Esophagus muscularis mucosa (tissue), 4 donors: ENCODE measurements around the gene ABCB1. TPM values are rescaled to one million over a fixed set of nuclear protein-coding genes. Genes with fewer than 3 reads are reported as not detected.
"Not testable (repeated sequence)": the region's sequence is repeated elsewhere in the genome, so short reads cannot be mapped to it uniquely, and the experiment has no call there.

Experiments
- DNase-seq: peaks from one replicate; pipeline ENCODE4 v3.0.0-alpha.2; 2017; ENCODE audit errors: extremely low spot score
- H3K27ac ChIP-seq, 4 donors: fragments of 200-600 bp; sonication (generic); replicated peaks in 1 of 4; 1 replicate in 3 of 4; 2 replicates in 1 of 4; pipeline ENCODE4 v1.5.1; 2016 to 2019; ENCODE audit warnings: mild to moderate bottlenecking in 1 of 4
- H3K27me3 ChIP-seq, 4 donors: fragments of 200-600 bp; sonication (generic); one replicate each; pipeline versions ENCODE4 v1.5.1 to v1.6.0; 2016 to 2019
- H3K36me3 ChIP-seq, 4 donors: fragments of 200-600 bp; sonication (generic); one replicate each; pipeline ENCODE4 v1.5.1; 2016 to 2019
- H3K4me1 ChIP-seq, 4 donors: fragments of 200-600 bp; sonication (generic); one replicate each; pipeline ENCODE4 v1.5.1; 2016 to 2019
- H3K4me3 ChIP-seq, 4 donors: fragments of 200-600 bp; sonication (generic); 1 replicate in 2 of 4; 2 replicates in 2 of 4; pipeline ENCODE4 v1.5.1; 2016 to 2019; ENCODE audit warnings: mild to moderate bottlenecking in 4 of 4, moderate library complexity in 1 of 4
- H3K9me3 ChIP-seq, 4 donors: fragments of 200-600 bp; sonication (generic); 1 replicate in 3 of 4; 2 replicates in 1 of 4; pipeline ENCODE4 v1.5.1; 2016 to 2019
- CTCF ChIP-seq, 3 experiments: fragments of 200-600 bp in 2 of 3; fragments of 450-650 bp in 1 of 3; sonication (generic) in 2 of 3; IDR thresholded peaks; one replicate each; pipeline ENCODE4 v1.5.1; 2017 to 2019; ENCODE audit warnings: antibody characterized with exemption in 3 of 3, mild to moderate bottlenecking in 2 of 3, moderate library complexity in 1 of 3
- EP300 ChIP-seq: sonication (generic); formaldehyde crosslinking; IDR thresholded peaks from one replicate; pipeline ENCODE4 v1.6.1; 2017; ENCODE audit warnings: antibody characterized with exemption
- POLR2A ChIP-seq: fragments of 450-650 bp; IDR thresholded peaks from one replicate; pipeline ENCODE4 v1.6.1; 2017; ENCODE audit warnings: antibody characterized with exemption, moderate library complexity, mild to moderate bottlenecking, low read depth
- POLR2AphosphoS5 ChIP-seq, 2 donors: sonication (generic); formaldehyde crosslinking; IDR thresholded peaks; one replicate each; pipeline ENCODE4 v1.6.1; 2017; ENCODE audit warnings: antibody characterized with exemption in 2 of 2
- WGBS: methylation state at CpG from one replicate; pipeline ENCODE4 v1.1.5; 2018; 5-methylcytosine and 5-hydroxymethylcytosine counted together
- intact Hi-C: fragments of 100-400 bp; cut with DNase I; formaldehyde crosslinking; loops from one replicate; pipeline ENCODE4 v1.15.1; 2023
- total RNA-seq, 4 donors: library from RNA; depleted of rRNA; stranded (reverse); fragments of >200 nt; gene quantifications; one replicate each; pipeline versions ENCODE4 v1.1.0 to v1.2.1, GENCODE V29; 2016

ABCB1 gene
- total RNA-seq, 4 donors from 2014 or later = 4.2 to 11.1 (median 6.0) TPM

- no peak for DNase-seq
- intact Hi-C loops = no loop called here
- Histone ChIP-seq H3K27me3 (peaks cover 0 to 16% (median 2%) of the 10 kb centered on the region in 4 donors), H3K36me3 (no peaks in the 10 kb centered on the region), H3K27ac (peak overlapping the region in 2 of 4 donors; percentile 7 to 33), H3K9me3 (no peaks in the 10 kb centered on the region), H3K4me1 (peaks cover 0 to 23% (median 15%) of the 10 kb centered on the region in 4 donors), H3K4me3 (peak overlapping the region; percentile 56 to 64 (median 56))
- WGBS = 38% methylated on average over 14 of the region's 14 CpGs
- TF ChIP-seq CTCF (IDR thresholded peaks at IDR 0.05) (no peak), EP300 (no peak), POLR2A (no peak), POLR2AphosphoS5 (IDR thresholded peaks at IDR 0.05) (no peak)
Measured at GRCh38 chr7:87474533-87475358, 125.9 kb downstream of the ABCB1 start.

- H3K9me3 ChIP-seq = no peaks in the 10 kb centered on the region
- no peak overlapping the region for H3K27ac ChIP-seq
- DNase-seq = no peak
- peaks cover 0 to 23% (median 15%) of the 10 kb centered on the region in 4 donors for H3K4me1 ChIP-seq
- no peak for TF ChIP-seq EP300
- TF ChIP-seq POLR2AphosphoS5 (IDR thresholded peaks at IDR 0.05) = no peak
- TF ChIP-seq POLR2A = no peak
- TF ChIP-seq CTCF (IDR thresholded peaks at IDR 0.05) = no peak
- 32% methylated on average over 2 of the region's 2 CpGs for WGBS
- intact Hi-C loops = no loop called here
- H3K4me3 ChIP-seq = peak overlapping the region in 2 of 4 donors; percentile 56 to 57
- H3K27me3 ChIP-seq = peaks cover 0 to 16% (median 2%) of the 10 kb centered on the region in 4 donors
- no peaks in the 10 kb centered on the region for H3K36me3 ChIP-seq
Measured at GRCh38 chr7:87473986-87474385, 126.7 kb downstream of the ABCB1 start.

- H3K27ac ChIP-seq = no peak overlapping the region
- intact Hi-C loops = no loop called here
- 74% methylated on average over 2 of the region's 2 CpGs for WGBS
Measured at GRCh38 chr7:87473192-87473591, 127.5 kb downstream of the ABCB1 start.

GRCh38 chr7:87471473-87471872, 129.2 kb downstream of the ABCB1 start:
- DNase-seq = no peak
- no peaks in the 10 kb centered on the region for H3K9me3 ChIP-seq
- peaks cover 0 to 13% (median 2%) of the 10 kb centered on the region in 4 donors for H3K27me3 ChIP-seq
- TF ChIP-seq POLR2A = no peak
- no peak for TF ChIP-seq CTCF (IDR thresholded peaks at IDR 0.05)
- no peak for TF ChIP-seq EP300
- no peak for TF ChIP-seq POLR2AphosphoS5 (IDR thresholded peaks at IDR 0.05)
- H3K4me1 ChIP-seq = peaks cover 0 to 23% (median 15%) of the 10 kb centered on the region in 4 donors
- 84% methylated on average over 2 of the region's 2 CpGs for WGBS
- H3K36me3 ChIP-seq = no peaks in the 10 kb centered on the region
- H3K27ac ChIP-seq = no peak overlapping the region
- no peak overlapping the region for H3K4me3 ChIP-seq
- intact Hi-C loops = no loop called here

More at GRCh38 chr7:87473192-87473591, 127.5 kb downstream of the ABCB1 start:
- H3K4me1 ChIP-seq = peaks cover 0 to 23% (median 15%) of the 10 kb centered on the region in 4 donors
- H3K36me3 ChIP-seq = no peaks in the 10 kb centered on the region
- H3K9me3 ChIP-seq = no peaks in the 10 kb centered on the region
- no peak overlapping the region for H3K4me3 ChIP-seq
- DNase-seq = no peak
- H3K27me3 ChIP-seq = peaks cover 0 to 16% (median 2%) of the 10 kb centered on the region in 4 donors
- no peak for TF ChIP-seq EP300
- TF ChIP-seq CTCF (IDR thresholded peaks at IDR 0.05) = no peak
- no peak for TF ChIP-seq POLR2AphosphoS5 (IDR thresholded peaks at IDR 0.05)
- no peak for TF ChIP-seq POLR2A

GRCh38 chr7:87469204-87469603, 131.5 kb downstream of the ABCB1 start:
- intact Hi-C loops, H3K27ac ChIP-seq, DNase-seq, H3K9me3 ChIP-seq, H3K4me1 ChIP-seq, H3K36me3 ChIP-seq, H3K27me3 ChIP-seq, H3K4me3 ChIP-seq: not testable (repeated sequence)

GRCh38 chr7:87465534-87465880, 135.2 kb downstream of the ABCB1 start:
- not testable (repeated sequence) for H3K27me3 ChIP-seq
- 78% methylated on average over 7 of the region's 7 CpGs for WGBS

GRCh38 chr7:87464830-87465533, 135.7 kb downstream of the ABCB1 start:
- H3K27me3 ChIP-seq, intact Hi-C loops, H3K27ac ChIP-seq, H3K9me3 ChIP-seq, DNase-seq, H3K4me3 ChIP-seq, H3K36me3 ChIP-seq, H3K4me1 ChIP-seq: not testable (repeated sequence)
- 67% methylated on average over 16 of the region's 16 CpGs for WGBS

More at GRCh38 chr7:87465534-87465880, 135.2 kb downstream of the ABCB1 start:
- H3K4me1 ChIP-seq, intact Hi-C loops, H3K9me3 ChIP-seq, H3K4me3 ChIP-seq, H3K36me3 ChIP-seq, H3K27ac ChIP-seq, DNase-seq: not testable (repeated sequence)
